ENCODE data around the gene TMEM203.

The TMEM203 gene

DNA sequence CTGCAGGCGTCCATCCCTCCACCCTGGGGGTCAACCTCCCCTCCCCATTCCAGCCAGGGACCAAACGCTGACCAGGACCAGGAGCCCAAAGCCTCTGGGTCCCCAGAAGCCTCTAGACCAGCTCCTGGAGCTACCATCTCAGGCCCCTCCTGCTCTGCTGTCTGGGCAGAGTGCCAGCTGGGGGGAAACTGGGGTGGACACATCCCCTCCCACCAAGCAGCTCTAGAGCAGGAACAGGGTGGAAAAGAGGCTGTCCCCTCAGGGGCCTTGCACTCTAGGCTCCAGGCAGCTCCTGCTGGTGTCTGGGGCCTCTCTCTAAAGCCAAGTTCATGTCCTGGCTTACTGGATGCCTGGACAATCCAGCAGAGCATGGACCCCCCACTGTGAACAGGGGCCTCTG lies 12.6 kb downstream of the TMEM203 start:
- ChIA-PET CTCF (interaction anchor here (0.9 to 1.4 kb wide), 2 partner anchors 8 to 35 kb away, joined by 3 to 5 read pairs; partner anchors contain the start of genes RNF224 and TPRN), POLR2A (interaction anchor here (1.0 to 1.7 kb wide), 2 partner anchors 34 to 48 kb away, joined by 3 to 4 read pairs; partner anchors contain the start of genes RNF224 and TUBB4B)

DNA sequence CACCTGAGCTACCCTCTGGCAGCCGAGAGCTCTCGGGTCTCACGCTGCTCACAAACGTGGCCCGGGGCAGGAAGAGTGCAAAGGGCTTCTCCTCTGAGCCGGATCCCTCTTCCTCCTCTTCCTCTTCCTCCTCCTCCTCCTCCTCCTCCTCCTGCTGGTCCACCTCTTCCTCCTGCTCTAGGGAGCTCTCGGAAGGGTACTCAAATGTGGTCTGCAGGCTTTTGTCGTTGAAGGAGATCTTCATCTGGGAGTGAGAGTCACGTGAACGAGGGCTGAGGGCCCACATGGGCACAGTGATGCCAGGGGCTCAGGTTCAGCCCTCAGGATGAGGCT lies 13.0 kb downstream of the TMEM203 start:
- CTCF ChIA-PET, result interaction anchor here (0.9 to 1.4 kb wide), 2 partner anchors 8 to 35 kb away, joined by 3 to 5 read pairs; partner anchors contain the start of genes RNF224 and TPRN

More for the DNA sequence above, 12.6 kb downstream of the TMEM203 start:
- H3K4me3 ChIP-seq (ENCODE audit: low read depth, low read length), result no peak overlapping the region
- TF ChIP-seq, protein P1, sequence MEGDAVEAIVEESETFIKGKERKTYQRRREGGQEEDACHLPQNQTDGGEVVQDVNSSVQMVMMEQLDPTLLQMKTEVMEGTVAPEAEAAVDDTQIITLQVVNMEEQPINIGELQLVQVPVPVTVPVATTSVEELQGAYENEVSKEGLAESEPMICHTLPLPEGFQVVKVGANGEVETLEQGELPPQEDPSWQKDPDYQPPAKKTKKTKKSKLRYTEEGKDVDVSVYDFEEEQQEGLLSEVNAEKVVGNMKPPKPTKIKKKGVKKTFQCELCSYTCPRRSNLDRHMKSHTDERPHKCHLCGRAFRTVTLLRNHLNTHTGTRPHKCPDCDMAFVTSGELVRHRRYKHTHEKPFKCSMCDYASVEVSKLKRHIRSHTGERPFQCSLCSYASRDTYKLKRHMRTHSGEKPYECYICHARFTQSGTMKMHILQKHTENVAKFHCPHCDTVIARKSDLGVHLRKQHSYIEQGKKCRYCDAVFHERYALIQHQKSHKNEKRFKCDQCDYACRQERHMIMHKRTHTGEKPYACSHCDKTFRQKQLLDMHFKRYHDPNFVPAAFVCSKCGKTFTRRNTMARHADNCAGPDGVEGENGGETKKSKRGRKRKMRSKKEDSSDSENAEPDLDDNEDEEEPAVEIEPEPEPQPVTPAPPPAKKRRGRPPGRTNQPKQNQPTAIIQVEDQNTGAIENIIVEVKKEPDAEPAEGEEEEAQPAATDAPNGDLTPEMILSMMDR (IDR thresholded peaks at IDR 0.05; ENCODE audit: insufficient read depth, low read length, missing control alignments), result no peak
- DNase-seq (ENCODE audit: low read depth, low spot score), result no peak

DNA sequence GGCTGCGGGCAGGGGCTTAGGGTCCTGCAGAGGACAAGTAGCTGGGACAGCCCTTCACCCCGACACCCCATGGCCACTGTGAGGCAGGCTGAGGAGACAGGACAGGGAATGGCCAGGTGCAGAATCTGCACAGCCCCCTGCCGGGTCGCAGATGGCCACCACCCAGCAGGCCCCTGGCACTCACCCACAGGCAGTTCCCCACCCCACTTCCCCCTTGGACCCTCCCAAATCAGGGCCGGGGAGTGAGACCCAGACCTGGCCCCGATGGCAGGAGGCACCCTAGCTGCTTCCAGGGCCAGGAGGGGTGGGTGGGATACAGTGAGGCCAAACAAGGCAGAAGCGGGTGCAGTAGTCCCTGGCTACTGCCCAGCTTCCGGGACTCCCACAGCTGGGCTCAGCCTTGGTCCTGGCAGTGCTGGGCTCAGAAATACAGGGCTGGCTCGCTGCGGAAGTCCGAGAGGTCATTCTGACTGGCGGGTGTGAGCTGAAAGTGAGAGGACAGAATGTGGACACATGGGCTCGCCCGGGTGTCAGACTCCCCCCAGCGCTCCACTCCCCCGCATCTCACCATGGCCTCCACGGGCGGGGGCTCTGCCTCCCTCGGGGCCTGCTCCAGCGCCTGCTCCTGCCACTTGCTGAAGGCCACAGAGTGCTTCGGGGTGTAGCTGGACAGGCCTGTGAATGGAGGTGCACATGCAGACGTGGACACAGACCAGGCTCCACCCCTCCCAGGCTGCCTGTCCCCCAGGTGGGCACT lies 13.6 kb downstream of the TMEM203 start:
- DNase-seq (ENCODE audit: low read depth, low spot score), result no peak
- H3K4me3 ChIP-seq (ENCODE audit: low read depth, low read length), result no peak overlapping the region
- POLR2A ChIA-PET, result interaction anchor here (0.6 to 2.1 kb wide), 3 partner anchors 9 to 114 kb away, joined by 3 to 8 read pairs (median 4); partner anchors contain the start of genes RNF224 and TPRN
- TF ChIP-seq, protein P1 (IDR thresholded peaks at IDR 0.05; ENCODE audit: insufficient read depth, low read length, missing control alignments), result no peak
- CTCF ChIA-PET, result interaction anchor here (1.2 to 1.4 kb wide), 2 partner anchors 9 to 12 kb away, joined by 3 to 5 read pairs; partner anchors contain the start of gene TPRN

More for the DNA sequence above, 13.0 kb downstream of the TMEM203 start:
- no peak for DNase-seq (ENCODE audit: low read depth, low spot score)
- TF ChIP-seq, protein P1 (IDR thresholded peaks at IDR 0.05; ENCODE audit: insufficient read depth, low read length, missing control alignments), result no peak
- H3K4me3 ChIP-seq (ENCODE audit: low read depth, low read length), result no peak overlapping the region
- POLR2A ChIA-PET, result interaction anchor here (1.7 to 2.1 kb wide), 2 partner anchors 8 to 35 kb away, joined by 4 to 8 read pairs; partner anchors contain the start of genes RNF224 and TPRN

DNA sequence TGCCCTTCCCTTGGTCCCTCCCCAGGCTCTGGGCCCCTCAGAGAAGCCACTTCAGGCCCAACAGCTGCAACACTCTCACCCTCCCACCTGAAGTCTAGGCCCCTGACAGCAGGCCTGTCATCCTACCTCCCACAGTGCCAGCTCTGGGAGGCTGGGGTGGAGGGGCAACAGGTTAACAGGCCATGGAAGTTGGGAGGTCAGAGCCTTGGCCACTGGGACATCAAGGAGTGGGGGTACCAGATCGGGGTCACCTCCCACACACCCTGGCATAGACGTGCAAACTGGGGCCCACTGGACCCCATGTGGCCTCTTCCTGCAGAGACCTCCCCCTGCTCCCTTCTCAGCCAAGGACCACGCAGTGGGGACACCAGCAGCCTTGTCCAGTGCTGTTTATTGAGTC lies 14.2 kb downstream of the TMEM203 start:
- H3K4me3 ChIP-seq (ENCODE audit: low read depth, low read length), result no peak overlapping the region
- TF ChIP-seq, protein P1 (IDR thresholded peaks at IDR 0.05; ENCODE audit: insufficient read depth, low read length, missing control alignments), result no peak
- CTCF ChIA-PET, result interaction anchor here (0.7 to 1.4 kb wide), 4 partner anchors 10 to 45 kb away, joined by 3 to 5 read pairs (median 4); partner anchors contain the start of gene TPRN
- no peak for DNase-seq (ENCODE audit: low read depth, low spot score)
- POLR2A ChIA-PET, result interaction anchor here (2.1 kb wide), 1 partner anchor 10 kb away, joined by 8 read pairs; the partner anchor contains the start of gene TPRN

DNA sequence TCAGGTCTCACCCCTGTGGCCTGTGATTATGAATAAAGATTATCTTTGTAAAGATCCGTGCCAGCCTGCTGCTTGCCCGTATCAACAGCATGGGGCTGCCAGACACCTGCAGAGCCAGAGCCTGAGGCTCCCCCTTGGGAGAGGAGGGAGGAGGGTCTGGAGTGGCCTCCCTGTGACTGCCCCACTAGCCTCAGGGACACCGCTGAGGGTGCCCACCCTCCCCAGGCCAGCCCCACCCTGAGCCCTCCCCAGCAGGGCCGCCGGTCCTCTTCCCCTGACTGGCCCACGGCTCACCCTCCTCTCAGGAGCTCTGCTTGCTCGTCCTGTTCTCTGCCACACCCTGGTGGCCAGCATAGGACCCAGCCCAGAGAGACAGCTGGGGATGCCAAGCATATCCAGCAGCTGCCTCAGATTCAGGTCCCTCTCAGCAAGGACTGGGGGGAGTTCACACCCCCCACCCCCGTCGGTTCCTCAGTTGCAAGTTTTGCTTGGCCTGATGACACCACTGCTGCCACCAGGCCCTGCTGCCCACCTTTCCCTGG lies 15.1 kb downstream of the TMEM203 start:
- DNase-seq (ENCODE audit: low read depth, low spot score), result no peak
- TF ChIP-seq, protein P1 (IDR thresholded peaks at IDR 0.05; ENCODE audit: insufficient read depth, low read length, missing control alignments), result no peak
- no peak overlapping the region; the same call in 1 of the 2 replicates for H3K4me3 ChIP-seq (ENCODE audit: low read depth, low read length)
- CTCF ChIA-PET, result interaction anchor here (0.9 to 2.2 kb wide), 7 partner anchors 7 to 127 kb away, joined by 3 to 15 read pairs (median 6); partner anchors contain the start of genes RNF224 and TPRN
- POLR2A ChIA-PET, result interaction anchor here (2.1 to 2.7 kb wide), 2 partner anchors 10 to 50 kb away, joined by 8 to 15 read pairs; partner anchors contain the start of genes TPRN and TUBB4B
